Kidney (tissue), 14 donors: ENCODE data around the gene RGS12. TPM values are rescaled to one million over a fixed set of nuclear protein-coding genes. Genes with fewer than 3 reads are reported as not detected.

ENCODE experiments used
- DNase-seq, 5 donors: peaks; one replicate each; pipeline ENCODE4 v3.0.0-alpha.2; 2013 to 2020
- FAIRE-seq: peaks from 2 replicates; lab custom pipeline; 2012; peaks lifted over from hg19 to GRCh38; lab: Jason Lieb, UNC
- H3K27ac ChIP-seq, 2 donors: one replicate each; pipeline ENCODE4 v1.7.0; 2013; ENCODE audit warnings: low read depth in 2 of 2, low read length in 2 of 2, inconsistent platforms in 1 of 2
- H3K27me3 ChIP-seq: one replicate; pipeline ENCODE4 v1.7.1; 2013; ENCODE audit warnings: low read length, inconsistent platforms; ENCODE audit not compliant: control insufficient read depth, insufficient read depth
- H3K36me3 ChIP-seq, 3 donors: one replicate each; pipeline versions ENCODE4 v1.7.0 to v1.7.1; 2013; ENCODE audit warnings: low read length in 3 of 3, control low read depth in 1 of 3, inconsistent platforms in 1 of 3; ENCODE audit not compliant: insufficient read depth in 3 of 3, control insufficient read depth in 2 of 3
- H3K4me1 ChIP-seq, 3 donors: one replicate each; pipeline versions ENCODE4 v1.7.0 to v1.7.1; 2013; ENCODE audit warnings: low read length in 3 of 3, inconsistent platforms in 1 of 3, low read depth in 1 of 3; ENCODE audit not compliant: control insufficient read depth in 2 of 3, insufficient read depth in 2 of 3
- H3K4me3 ChIP-seq, 3 donors: one replicate each; pipeline versions ENCODE4 v1.7.0 to v1.8.1; 2013; ENCODE audit warnings: low read length in 3 of 3, control low read depth in 1 of 3, inconsistent platforms in 1 of 3
- H3K9ac ChIP-seq, 3 donors: one replicate each; pipeline versions ENCODE4 v1.7.0 to v1.7.1; 2013; ENCODE audit warnings: low read length in 3 of 3, control low read depth in 1 of 3, inconsistent platforms in 1 of 3
- H3K9me3 ChIP-seq, 3 donors: one replicate each; pipeline versions ENCODE4 v1.7.0 to v1.7.1; 2013; ENCODE audit warnings: low read length in 3 of 3, control low read depth in 1 of 3, inconsistent platforms in 1 of 3; ENCODE audit not compliant: control insufficient read depth in 2 of 3, insufficient read depth in 1 of 3
- CTCF ChIP-seq: IDR thresholded peaks from 3 replicates; pipeline ENCODE4 v1.5.1; 2012; ENCODE audit warnings: mild to moderate bottlenecking, moderate library complexity, borderline replicate concordance; ENCODE audit not compliant: insufficient read depth; ENCODE audit errors: extremely low read depth
- intact Hi-C: fragments of 100-400 bp; cut with DNase I; formaldehyde crosslinking; loops from one replicate; pipeline ENCODE4 v1.11.1; 2022
- polyA plus RNA-seq: library from polyadenylated mRNA; stranded (reverse); fragments of 350-450 nt; fragmentation: Illumina TruSeq; extraction: RNeasy Lipid Tissue Mini Kit (QIAGEN cat#74804); gene quantifications from one replicate; pipeline ENCODE4 v1.2.3, GENCODE V29; 2014; ENCODE audit warnings: low read depth, low replicate concordance; ENCODE audit not compliant: insufficient read depth
- total RNA-seq: library from RNA; stranded (reverse); fragmentation: NEBNext Ultra II Directional; extraction: Animal tissue kit (Norgen Biotek cat#: 25700); gene quantifications from one replicate; pipeline ENCODE4 v1.2.1, GENCODE V29; 2021
- donor health status: control.
- donor health status: control.
- donor health status: control.
- donor health status: control.
- donor health status: control.
- donor health status: DM: yes; HTN: yes; CAD: no.
- donor health status: Normal renal cell carcinoma (clear cell type).

RGS12 gene
- total and polyA plus RNA-seq, 2 donors from 2014 or later, result 18.0 to 35.5 TPM

- no peak for TF ChIP-seq CTCF
- Histone ChIP-seq H3K4me3 (no peak overlapping the region), H3K4me1 (no peaks in the 10 kb centered on the region), H3K9ac (no peak overlapping the region), H3K9me3 (no peaks in the 10 kb centered on the region), H3K27ac (no peak overlapping the region), H3K36me3 (no peaks in the 10 kb centered on the region), H3K27me3 (no peaks in the 10 kb centered on the region)
- no peak for DNase-seq
- no peak for FAIRE-seq
- intact Hi-C loops, result no loop called here
Observed at GRCh38 chr4:3332498-3332897, 39.7 kb downstream of the RGS12 start.

- FAIRE-seq, result no peak
- no peak for TF ChIP-seq CTCF
Observed at GRCh38 chr4:3334316-3334715, 41.5 kb downstream of the RGS12 start.

DNA sequence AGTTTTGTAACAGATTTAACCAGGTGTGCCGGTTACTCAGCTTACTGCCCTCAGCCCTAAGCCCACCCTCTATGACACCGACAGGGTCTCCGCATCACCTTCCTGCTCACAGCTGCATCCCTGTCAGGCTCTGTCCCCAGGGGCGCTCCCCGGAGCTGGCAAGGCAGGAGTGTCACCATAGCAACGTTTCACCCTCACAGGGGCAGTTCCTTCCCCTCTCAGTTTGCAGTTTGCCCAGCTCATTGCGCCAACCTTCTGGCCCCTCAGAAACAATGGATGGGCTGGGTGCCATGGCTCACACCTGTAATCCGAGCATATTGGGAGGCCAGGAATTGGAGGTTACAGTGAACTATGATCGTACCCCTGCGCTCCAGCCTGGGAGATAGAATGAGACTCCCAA is 42.6 kb downstream of the RGS12 start:
- DNase-seq (no peak), FAIRE-seq (no peak)
- no peak for TF ChIP-seq CTCF
- Histone ChIP-seq H3K36me3 (no peaks in the 10 kb centered on the region), H3K27me3 (no peaks in the 10 kb centered on the region), H3K4me1 (no peaks in the 10 kb centered on the region), H3K9me3 (no peaks in the 10 kb centered on the region), H3K4me3 (no peak overlapping the region), H3K27ac (no peak overlapping the region), H3K9ac (no peak overlapping the region)
- intact Hi-C loops, result no loop called here

More at GRCh38 chr4:3334316-3334715, 41.5 kb downstream of the RGS12 start:
- DNase-seq, result no peak
- Histone ChIP-seq H3K36me3 (no peaks in the 10 kb centered on the region), H3K9ac (no peak overlapping the region), H3K4me3 (no peak overlapping the region), H3K27ac (no peak overlapping the region), H3K4me1 (no peaks in the 10 kb centered on the region), H3K9me3 (no peaks in the 10 kb centered on the region), H3K27me3 (no peaks in the 10 kb centered on the region)
- intact Hi-C loops, result no loop called here

GRCh38 chr4:3335982-3336381 is 43.2 kb downstream of the RGS12 start:
- H3K36me3 ChIP-seq, result no peaks in the 10 kb centered on the region
- no peaks in the 10 kb centered on the region for H3K9me3 ChIP-seq
- H3K4me1 ChIP-seq, result no peaks in the 10 kb centered on the region
- H3K9ac ChIP-seq, result no peak overlapping the region
- no peaks in the 10 kb centered on the region for H3K27me3 ChIP-seq
- no peak for TF ChIP-seq CTCF
- H3K27ac ChIP-seq, result no peak overlapping the region
- H3K4me3 ChIP-seq, result no peak overlapping the region
- DNase-seq, result no peak
- no peak for FAIRE-seq
- intact Hi-C loops, result no loop called here
